T follicular helper cell (primary cell): ENCODE data around the gene HIGD2A.

ENCODE experiments used
- DNase-seq: peaks from one replicate; pipeline ENCODE4 v3.0.0-alpha.2; 2020; ENCODE audit warnings: low read depth

The HIGD2A gene

GRCh38 chr5:176415952-176416924 is 27.7 kb downstream of the HIGD2A start, which contains the start of gene CLTB:
Gene CLTB (minus strand): TSS chr5:176416539. CDS start chr5:176416363, 176 bp downstream.
- peak; percentile 87 for DNase-seq

- no peak for DNase-seq
These were observed 28.4 kb downstream of the HIGD2A start for GRCh38 chr5:176416965-176417364.

DNA sequence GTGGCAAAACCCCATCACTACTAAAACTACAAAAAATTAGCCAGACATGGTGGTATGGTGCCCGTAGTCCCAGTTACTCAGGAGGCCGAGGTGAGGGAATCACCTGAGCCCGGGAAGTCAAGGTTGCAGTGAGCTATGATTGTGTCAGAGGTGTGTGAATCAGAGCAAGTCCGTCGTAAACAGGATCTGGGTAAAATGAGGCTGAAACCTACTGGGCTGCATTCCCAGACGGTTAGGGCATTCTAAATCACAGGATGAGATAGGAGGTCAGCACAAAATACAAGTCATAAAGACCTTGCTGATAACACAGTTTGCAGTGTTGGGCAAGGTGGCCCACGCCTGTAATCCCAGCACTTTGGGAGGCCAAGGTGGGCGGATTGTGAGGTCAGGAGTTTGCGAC is 29.7 kb downstream of the HIGD2A start:
- no peak for DNase-seq

DNA sequence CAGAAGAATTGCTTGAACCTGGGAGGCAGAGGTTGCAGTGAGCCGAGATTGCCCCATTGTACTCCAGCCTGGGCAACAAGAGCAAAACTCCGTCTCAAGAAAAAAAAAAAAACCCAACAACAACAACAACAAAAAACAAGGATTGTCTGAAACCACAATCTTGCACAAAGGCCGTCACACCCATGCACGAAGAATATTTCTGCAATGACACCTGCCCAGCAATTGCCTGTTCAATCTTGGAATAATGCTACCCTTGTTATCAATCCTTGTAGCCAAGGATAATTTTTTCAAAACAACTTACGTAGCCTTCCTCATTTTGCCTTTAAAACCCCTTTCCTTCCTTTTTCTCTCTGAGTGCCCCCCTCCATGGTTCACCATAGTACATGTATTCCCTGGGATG is 31.5 kb downstream of the HIGD2A start:
- DNase-seq = no peak

DNA sequence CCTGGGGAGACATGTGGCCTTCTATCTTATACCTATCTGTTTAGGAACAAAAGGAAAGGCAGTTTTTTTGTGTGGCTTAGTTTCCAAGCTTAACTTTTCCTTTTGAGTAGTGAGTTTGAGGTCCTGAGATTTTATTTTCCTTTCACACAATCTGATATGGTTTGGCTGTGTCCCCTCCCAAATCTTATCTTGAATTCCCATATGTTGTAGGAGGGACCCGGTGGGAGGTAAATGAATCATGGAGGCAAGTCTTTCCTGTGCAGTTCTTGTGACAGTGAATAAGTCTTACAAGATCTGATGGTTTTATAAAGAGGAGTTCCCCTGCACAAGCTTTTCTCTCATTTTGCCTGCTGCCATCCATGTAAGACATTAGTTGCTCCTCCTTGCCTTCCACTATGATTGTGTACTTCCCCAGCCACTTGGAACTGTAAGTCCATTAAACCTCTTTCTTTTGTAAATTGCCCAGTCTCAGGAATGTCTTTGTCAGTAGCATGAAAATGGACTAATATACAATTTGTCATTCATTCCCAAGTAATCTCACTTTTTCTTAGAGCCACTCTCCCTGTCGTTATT is 32.5 kb downstream of the HIGD2A start:
- no peak for DNase-seq

DNA sequence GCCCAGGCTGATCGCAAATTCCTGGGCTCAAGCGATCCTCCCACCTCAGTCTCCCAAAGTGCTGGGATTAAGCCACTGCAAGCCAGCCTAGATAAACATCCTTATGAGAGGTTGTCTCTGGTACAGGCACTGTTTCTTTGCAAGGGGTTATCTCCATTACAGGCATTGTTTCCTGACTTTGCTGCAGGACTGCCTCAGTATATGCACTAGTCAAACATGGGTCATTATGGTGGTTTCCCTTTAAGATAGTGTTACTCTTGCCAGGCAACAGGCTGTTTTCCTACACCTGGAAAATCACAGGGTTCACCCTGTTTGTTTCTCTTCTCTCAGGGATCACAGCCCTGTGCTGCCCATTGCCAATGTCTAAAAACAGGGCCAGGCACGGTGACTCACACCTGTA is 35.6 kb downstream of the HIGD2A start:
- no peak for DNase-seq

GRCh38 chr5:176425138-176425537 is 36.6 kb downstream of the HIGD2A start:
- DNase-seq = no peak

- DNase-seq = no peak
These were observed 37.2 kb downstream of the HIGD2A start for GRCh38 chr5:176425791-176426190.

DNA sequence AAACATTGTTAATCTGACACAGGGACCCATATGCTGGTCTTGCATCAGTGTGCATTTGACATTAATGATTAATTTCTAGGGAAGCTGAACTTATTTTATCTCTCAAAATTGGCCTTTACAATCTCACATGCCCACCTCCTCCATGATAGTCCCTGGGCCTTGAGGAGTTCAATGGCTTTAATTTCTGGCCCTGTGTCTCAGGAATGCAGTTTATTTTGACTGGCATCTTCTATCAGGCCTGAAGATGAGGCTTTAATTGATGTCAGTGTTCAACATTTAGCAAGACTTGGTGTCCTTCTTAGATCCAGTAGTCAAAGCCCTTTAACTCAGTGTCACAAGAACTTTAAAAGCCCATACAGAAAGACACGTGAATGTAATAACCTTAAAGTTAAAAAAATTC is 38.3 kb downstream of the HIGD2A start:
- no peak for DNase-seq

- DNase-seq = no peak
These were observed 39.4 kb downstream of the HIGD2A start for GRCh38 chr5:176427971-176428370.

GRCh38 chr5:176429972-176430371 is 41.4 kb downstream of the HIGD2A start:
- no peak for DNase-seq

DNA sequence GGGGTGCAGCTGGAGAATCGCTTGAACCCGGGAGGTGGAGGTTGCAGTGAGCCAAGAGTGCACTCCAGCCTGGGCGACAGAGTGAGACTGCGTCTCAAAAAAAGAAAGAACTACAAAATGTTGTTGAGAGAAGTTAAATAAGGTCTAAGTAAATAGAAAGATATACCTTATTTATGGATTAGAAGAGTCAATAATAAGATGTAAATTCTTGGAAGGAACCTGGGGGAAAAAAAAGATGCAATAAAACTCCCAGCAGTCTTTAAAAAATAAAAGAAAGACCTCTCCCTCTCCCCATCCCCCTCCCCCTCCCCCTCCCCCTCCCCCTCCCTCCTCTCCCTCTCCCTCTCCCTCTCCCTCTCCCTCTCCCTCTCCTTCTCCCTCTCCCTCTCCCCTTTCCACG is 44.2 kb downstream of the HIGD2A start:
- no peak for DNase-seq

GRCh38 chr5:176436656-176437055 is 48.1 kb downstream of the HIGD2A start:
- DNase-seq = no peak

GRCh38 chr5:176438959-176439757 is 50.6 kb downstream of the HIGD2A start:
- no peak for DNase-seq
